Measurements from ENCODE around the gene IL1RL1.

The IL1RL1 gene

DNA sequence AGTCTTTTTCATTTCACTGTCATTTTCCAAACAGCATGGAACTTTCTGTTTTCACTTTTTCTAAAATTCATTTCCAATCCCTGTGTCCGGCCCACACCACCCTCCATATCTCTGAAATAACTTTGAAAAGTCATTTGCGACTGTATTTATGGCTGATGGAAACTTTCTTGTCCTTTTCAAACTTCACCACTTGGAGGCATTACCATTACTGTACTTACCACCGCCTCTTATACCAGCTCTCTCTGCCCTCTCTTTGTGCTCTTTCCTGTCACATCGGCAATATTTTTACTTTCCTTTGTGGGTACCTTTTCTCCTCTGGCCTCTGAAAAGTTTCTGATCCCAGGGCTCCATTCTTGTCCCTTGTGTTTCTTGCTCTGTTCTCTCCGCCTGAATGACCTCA, 39.5 kb upstream of the IL1RL1 start:
- no peak for TF ChIP-seq CTCF (IDR thresholded peaks at IDR 0.05)

DNA sequence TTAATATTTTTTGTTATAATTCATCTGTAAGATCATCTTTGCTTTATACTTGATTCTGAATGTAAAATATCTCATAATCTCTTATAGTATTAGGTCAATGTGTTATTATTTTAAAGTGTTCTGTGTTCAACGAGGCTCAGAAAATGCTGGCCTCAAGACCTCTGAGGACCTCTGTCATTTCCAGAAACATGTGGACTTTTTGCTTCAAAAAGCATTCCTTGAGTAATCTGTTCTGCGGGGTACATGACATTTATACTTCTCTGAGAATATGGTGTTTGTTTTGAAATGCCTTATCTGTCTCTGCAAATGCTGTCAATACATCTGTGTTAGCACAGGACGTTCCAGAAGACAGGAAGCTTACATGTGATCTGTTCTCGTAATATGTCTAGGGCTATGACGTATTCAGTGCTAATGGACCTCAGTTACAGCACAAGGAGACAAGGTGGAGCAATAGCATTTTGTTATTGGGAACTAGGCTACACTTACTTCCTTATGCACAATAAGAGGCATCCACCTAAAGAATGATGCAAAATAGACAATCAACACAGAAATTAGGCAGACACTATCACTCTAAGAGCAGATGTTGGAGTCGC, 37.6 kb upstream of the IL1RL1 start:
- TF ChIP-seq CTCF (IDR thresholded peaks at IDR 0.05) = no peak

GRCh38 chr2:102276549-102277201, 34.7 kb upstream of the IL1RL1 start:
- TF ChIP-seq CTCF (IDR thresholded peaks at IDR 0.05) = no peak

DNA sequence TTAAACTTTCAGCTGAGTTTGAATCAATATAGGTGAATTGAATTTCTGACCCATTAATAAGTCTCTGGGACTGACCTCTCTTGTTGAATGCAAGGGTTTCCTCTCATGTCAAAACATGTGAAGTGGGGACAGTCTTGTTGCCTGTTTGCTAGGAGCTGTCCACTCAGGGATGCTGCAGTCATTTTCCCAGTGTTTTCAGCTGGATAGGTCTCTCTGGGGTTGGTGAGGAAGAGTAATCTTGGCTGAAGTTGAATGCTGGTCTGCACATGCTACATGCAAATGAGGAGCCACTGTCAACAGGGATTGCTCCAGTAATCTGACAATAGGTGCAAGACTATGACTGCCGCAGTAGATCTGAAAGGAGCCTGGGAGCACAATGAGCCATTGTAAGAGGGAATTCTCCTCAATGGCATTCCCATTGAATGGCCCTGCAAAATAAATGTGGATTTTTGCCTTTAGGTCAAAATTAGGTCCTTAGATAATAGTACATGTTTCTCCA, 34.1 kb upstream of the IL1RL1 start:
- TF ChIP-seq CTCF (IDR thresholded peaks at IDR 0.05) = no peak

- TF ChIP-seq CTCF (IDR thresholded peaks at IDR 0.05) = no peak
Measured at GRCh38 chr2:102278720-102279390, 32.5 kb upstream of the IL1RL1 start.

DNA sequence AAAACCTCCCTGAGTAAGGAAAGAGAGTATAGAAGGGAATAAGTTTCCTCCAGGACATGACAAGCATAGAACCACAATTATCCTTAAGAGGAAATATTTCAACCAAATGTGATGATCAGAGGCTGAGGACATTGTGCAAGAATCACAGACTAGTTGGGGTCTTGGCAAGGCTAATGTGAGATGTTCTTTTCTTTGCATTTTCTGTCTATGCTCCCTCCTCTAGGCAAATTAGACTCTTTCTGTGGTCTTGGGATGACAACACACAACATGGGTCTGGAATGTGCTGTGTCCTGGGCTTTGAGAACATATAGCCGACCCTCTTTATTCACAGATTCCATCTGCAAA, 32.0 kb upstream of the IL1RL1 start:
- no peak for TF ChIP-seq CTCF (IDR thresholded peaks at IDR 0.05)

- TF ChIP-seq CTCF (IDR thresholded peaks at IDR 0.05) = no peak
Measured at GRCh38 chr2:102282678-102283091, 28.7 kb upstream of the IL1RL1 start.

Measured in LNCAP (cell line).